AG09309 (cell line): ENCODE results near the gene PRR35.

Experiments
- DNase-seq: peaks from one replicate; pipeline ENCODE4 v3.0.0-alpha.2; 2010; ENCODE audit warnings: low read depth
- H3K4me3 ChIP-seq: 2 replicates; pipeline ENCODE4 v1.5.1; 2011; ENCODE audit warnings: mild to moderate bottlenecking, low read depth, low read length, moderate library complexity; ENCODE audit not compliant: control insufficient read depth
- TF ChIP-seq, protein P1 (sequence below): IDR thresholded peaks from 2 replicates; pipeline ENCODE4 v1.5.1; 2011; ENCODE audit warnings: mild to moderate bottlenecking, low read depth, low read length, inconsistent platforms; ENCODE audit not compliant: insufficient read depth, control insufficient read depth; ENCODE audit errors: missing control alignments

PRR35 gene

DNA sequence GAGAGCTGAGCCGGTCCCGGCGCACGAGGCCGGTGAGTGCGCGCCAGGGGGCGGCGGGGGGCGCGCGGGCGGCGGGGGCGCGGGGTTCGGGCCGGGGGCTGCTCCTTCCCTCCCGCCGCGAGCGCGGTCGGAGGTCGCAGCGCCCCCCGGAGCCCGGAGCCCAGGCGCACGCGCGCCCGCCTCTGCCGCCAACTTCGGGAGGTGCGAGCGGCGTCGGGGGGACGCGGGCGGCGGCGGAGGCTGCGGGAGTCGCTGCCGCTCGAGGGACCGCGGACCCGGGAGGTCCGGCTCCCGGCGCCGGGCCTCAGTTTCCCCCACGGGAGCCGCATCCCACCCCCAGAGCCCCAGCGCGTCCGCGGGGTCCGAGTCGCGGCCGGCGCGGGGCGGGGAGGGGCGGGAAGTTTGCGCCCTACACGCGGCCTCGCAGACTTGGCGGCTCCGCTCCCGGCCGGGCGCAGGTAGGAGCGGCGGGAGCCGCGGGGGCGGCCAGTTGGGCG, at the start of gene PRR35:
Gene PRR35, plus strand, starts transcription at position 191 of the 497 bp plus-strand sequence. CDS start 2,901 bp downstream, outside the sequence.
- no peak within 1 kb of the TSS for H3K4me3 ChIP-seq
- TF ChIP-seq, protein P1, sequence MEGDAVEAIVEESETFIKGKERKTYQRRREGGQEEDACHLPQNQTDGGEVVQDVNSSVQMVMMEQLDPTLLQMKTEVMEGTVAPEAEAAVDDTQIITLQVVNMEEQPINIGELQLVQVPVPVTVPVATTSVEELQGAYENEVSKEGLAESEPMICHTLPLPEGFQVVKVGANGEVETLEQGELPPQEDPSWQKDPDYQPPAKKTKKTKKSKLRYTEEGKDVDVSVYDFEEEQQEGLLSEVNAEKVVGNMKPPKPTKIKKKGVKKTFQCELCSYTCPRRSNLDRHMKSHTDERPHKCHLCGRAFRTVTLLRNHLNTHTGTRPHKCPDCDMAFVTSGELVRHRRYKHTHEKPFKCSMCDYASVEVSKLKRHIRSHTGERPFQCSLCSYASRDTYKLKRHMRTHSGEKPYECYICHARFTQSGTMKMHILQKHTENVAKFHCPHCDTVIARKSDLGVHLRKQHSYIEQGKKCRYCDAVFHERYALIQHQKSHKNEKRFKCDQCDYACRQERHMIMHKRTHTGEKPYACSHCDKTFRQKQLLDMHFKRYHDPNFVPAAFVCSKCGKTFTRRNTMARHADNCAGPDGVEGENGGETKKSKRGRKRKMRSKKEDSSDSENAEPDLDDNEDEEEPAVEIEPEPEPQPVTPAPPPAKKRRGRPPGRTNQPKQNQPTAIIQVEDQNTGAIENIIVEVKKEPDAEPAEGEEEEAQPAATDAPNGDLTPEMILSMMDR, result no peak
- no peak for DNase-seq

- TF ChIP-seq, protein P1, result no peak
- no peak overlapping the region for H3K4me3 ChIP-seq
- DNase-seq, result no peak
These were observed 47.4 kb upstream of the PRR35 start for GRCh38 chr16:512802-513201.

DNA sequence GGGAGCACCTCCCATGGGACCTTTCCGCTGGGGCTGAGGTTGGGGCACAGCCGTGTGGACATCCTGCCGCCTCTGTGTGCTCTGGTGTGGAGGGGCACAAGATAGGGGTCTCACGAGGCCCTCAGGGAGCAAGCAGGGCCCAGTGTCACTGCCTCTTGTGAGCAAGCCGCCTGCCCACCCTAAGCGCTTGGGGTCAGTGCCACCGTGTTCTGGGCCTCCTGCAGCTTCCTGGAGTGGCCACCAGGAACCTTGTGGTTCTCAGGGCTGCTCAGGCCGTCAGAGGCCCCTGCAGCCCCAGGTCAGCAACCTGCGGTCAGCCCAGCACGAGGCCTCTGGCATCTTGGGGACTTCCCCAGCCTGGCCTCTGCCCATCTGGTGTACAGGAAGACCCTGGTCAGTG, 46.2 kb upstream of the PRR35 start:
- TF ChIP-seq, protein P1, result no peak
- no peak for DNase-seq
- no peak overlapping the region for H3K4me3 ChIP-seq

DNA sequence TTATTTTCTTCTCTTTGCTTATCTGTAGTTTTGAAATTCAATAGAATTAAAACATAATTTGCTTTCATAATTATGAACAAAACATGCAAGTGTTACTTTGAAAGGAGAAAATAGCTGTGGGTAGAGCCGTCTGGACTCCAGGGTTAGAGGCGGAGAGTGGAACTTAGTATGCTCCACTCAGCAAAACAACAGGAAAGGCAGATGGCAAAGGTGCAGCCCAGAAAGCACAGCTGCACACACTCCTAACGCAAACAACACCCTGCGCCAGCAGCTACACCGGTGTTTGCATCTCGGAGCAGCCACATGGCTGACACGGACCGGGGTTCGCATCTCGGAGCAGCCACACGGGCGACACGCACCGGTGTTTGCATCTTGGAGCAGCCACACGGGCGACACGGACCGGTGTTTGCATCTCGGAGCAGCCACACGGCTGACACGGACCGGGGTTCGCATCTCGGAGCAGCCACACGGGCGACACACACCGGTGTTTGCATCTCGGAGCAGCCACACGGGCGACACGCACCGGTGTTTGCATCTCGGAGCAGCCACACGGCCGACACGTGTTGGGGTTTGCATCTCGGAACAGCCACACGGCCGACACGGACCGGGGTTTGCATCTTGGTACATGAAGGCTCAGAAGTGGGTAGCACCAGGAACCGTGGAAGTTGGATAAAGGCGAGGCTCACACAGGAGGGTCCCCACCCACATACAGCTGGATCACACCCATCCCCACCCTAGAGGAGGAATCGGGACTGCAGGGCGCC, 44.8 kb upstream of the PRR35 start:
- H3K4me3 ChIP-seq, result no peak overlapping the region
- TF ChIP-seq, protein P1, result no peak
- DNase-seq, result no peak

- TF ChIP-seq, protein P1, result no peak
- no peak overlapping the region for H3K4me3 ChIP-seq
- no peak for DNase-seq
These were observed 44.3 kb upstream of the PRR35 start for GRCh38 chr16:515939-516226.

GRCh38 chr16:516301-516700, 43.9 kb upstream of the PRR35 start:
- TF ChIP-seq, protein P1, result no peak

More at GRCh38 chr16:516301-516700, 43.9 kb upstream of the PRR35 start:
- no peak overlapping the region for H3K4me3 ChIP-seq
- no peak for DNase-seq
